ENCODE data around the gene RPL13. TPM values are rescaled to one million over a fixed set of nuclear protein-coding genes. Genes with fewer than 3 reads are reported as not detected.
A peak's percentile ranks its signal among the peaks of the same experiment; 100 is the strongest.

Gene RPL13
- total and polyA plus RNA-seq, 2 of the 13 experiments (the other 11 are each of a cell fraction or from before 2014, with no cell fraction given), result 2,988 to 4,411 TPM

- TF ChIP-seq ZNF567 (CRISPR knock-in tag; IDR thresholded peaks at IDR 0.05; ENCODE audit: borderline replicate concordance) (no peak), MYC (CRISPR knock-in tag; IDR thresholded peaks at IDR 0.05; ENCODE audit: borderline replicate concordance) (peak; percentile 22; the same call in 1 of the 2 replicates), FOXM1 (CRISPR knock-in tag; IDR thresholded peaks at IDR 0.05) (no peak), ZFAT (CRISPR knock-in tag; conservative IDR thresholded peaks at IDR 0.05) (no peak), PHB2 (IDR thresholded peaks at IDR 0.05; ENCODE audit: partially characterized antibody) (no peak), PRMT3 (CRISPR knock-in tag; IDR thresholded peaks at IDR 0.05; ENCODE audit: borderline replicate concordance, low read depth) (no peak), ZHX1 (CRISPR knock-in tag; IDR thresholded peaks at IDR 0.05; ENCODE audit: low read depth) (no peak), CTCF (CRISPR knock-in tag; IDR thresholded peaks at IDR 0.05) (peak; percentile 48), SYNCRIP (IDR thresholded peaks at IDR 0.05; ENCODE audit: insufficient read depth, low read depth, low read length) (no peak), ZFP41 (CRISPR knock-in tag; IDR thresholded peaks at IDR 0.05; ENCODE audit: borderline replicate concordance) (no peak), ZC3H13 (CRISPR knock-in tag; IDR thresholded peaks at IDR 0.05) (peak; percentile 75), SP1 (IDR thresholded peaks at IDR 0.05) (no peak), SP1 (CRISPR knock-in tag; IDR thresholded peaks at IDR 0.05) (no peak), ZNF276 (CRISPR knock-in tag; IDR thresholded peaks at IDR 0.05; ENCODE audit: low read depth) (no peak), RFXAP (CRISPR knock-in tag; IDR thresholded peaks at IDR 0.05; ENCODE audit: borderline replicate concordance) (0 out of 2 replicates have a peak, but pooled peaks have one; percentile 54), ZNF713 (CRISPR knock-in tag; IDR thresholded peaks at IDR 0.05) (no peak), ZNF274 (CRISPR knock-in tag; IDR thresholded peaks at IDR 0.05) (no peak), RBM22 (optimal IDR thresholded peaks at IDR 0.05; ENCODE audit: low read length) (no peak), ATF4 (CRISPR knock-in tag; IDR thresholded peaks at IDR 0.05) (no peak)
Measured at GRCh38 chr16:89530401-89531381, 29.8 kb upstream of the RPL13 start (continued).
